ENCODE results near the gene HOXD4. TPM values are rescaled to one million over a fixed set of nuclear protein-coding genes. Genes with fewer than 3 reads are reported as not detected.

The HOXD4 gene
- total RNA-seq, 4 donors from 2014 or later, result 1.0 to 14.2 (median 1.9) TPM

GRCh38 chr2:176124947-176125771, 26.2 kb upstream of the HOXD4 start:
- ATAC-seq (ENCODE audit: low FRiP score) (no peak), DNase-seq (ENCODE audit: low spot score) (no peak)
- no peak for TF ChIP-seq CTCF (IDR thresholded peaks at IDR 0.05)

- no peak for TF ChIP-seq CTCF (IDR thresholded peaks at IDR 0.05)
- no peak for ATAC-seq (ENCODE audit: low FRiP score)
- DNase-seq (ENCODE audit: low spot score), result no peak
Observed at GRCh38 chr2:176125772-176126054, 25.6 kb upstream of the HOXD4 start.

GRCh38 chr2:176126929-176127773, 24.2 kb upstream of the HOXD4 start:
- peak in 2 of 3 donors; percentile 62 to 79 for TF ChIP-seq CTCF (IDR thresholded peaks at IDR 0.05)
- DNase-seq (ENCODE audit: low spot score), result peak; percentile 79
- no peak for ATAC-seq (ENCODE audit: low FRiP score)

GRCh38 chr2:176127774-176128072, 23.6 kb upstream of the HOXD4 start:
- no peak for TF ChIP-seq CTCF (IDR thresholded peaks at IDR 0.05)
- DNase-seq (ENCODE audit: low spot score) (no peak), ATAC-seq (ENCODE audit: low FRiP score) (no peak)

GRCh38 chr2:176128172-176128981, 23.0 kb upstream of the HOXD4 start:
- DNase-seq (ENCODE audit: low spot score) (no peak), ATAC-seq (ENCODE audit: low FRiP score) (no peak)
- no peak for TF ChIP-seq CTCF (IDR thresholded peaks at IDR 0.05)

- ATAC-seq (ENCODE audit: low FRiP score) (peak; percentile 41), DNase-seq (ENCODE audit: low spot score) (no peak)
- TF ChIP-seq CTCF (IDR thresholded peaks at IDR 0.05), result no peak
Observed at GRCh38 chr2:176128982-176129796, 22.2 kb upstream of the HOXD4 start, which contains the start of gene HOXD8. Gene HOXD8 (plus strand): TSS chr2:176129705. CDS start chr2:176130367, 662 bp downstream.

All from omental fat pad (tissue), 4 donors.